Kidney epithelial cell (primary cell): Measurements from ENCODE around the gene GPC6. TPM values are rescaled to one million over a fixed set of nuclear protein-coding genes. Genes with fewer than 3 reads are reported as not detected.

Experiments
- DNase-seq: peaks from one replicate; pipeline ENCODE4 v3.0.0-alpha.2; 2010; ENCODE audit warnings: low read depth
- H3K27me3 ChIP-seq: 2 replicates; pipeline ENCODE4 v1.6.0; 2011; ENCODE audit warnings: low read length; ENCODE audit not compliant: control insufficient read depth, insufficient read depth
- H3K36me3 ChIP-seq: 2 replicates; pipeline ENCODE4 v1.5.1; 2011; ENCODE audit warnings: low read length; ENCODE audit not compliant: control insufficient read depth, insufficient read depth
- H3K4me3 ChIP-seq: 2 replicates; pipeline ENCODE4 v1.5.1; 2011; ENCODE audit warnings: low read depth, mild to moderate bottlenecking, control low read depth, low read length
- CTCF ChIP-seq: IDR thresholded peaks from 2 replicates; pipeline ENCODE4 v1.5.1; 2011; ENCODE audit warnings: mild to moderate bottlenecking, moderate library complexity, low read length, control low read depth, inconsistent platforms; ENCODE audit not compliant: insufficient read depth, poor library complexity, severe bottlenecking
- total RNA-seq: library from RNA; depleted of rRNA; stranded (reverse); fragments of >200 nt; gene quantifications from 2 replicates; pipeline ENCODE4 v1.2.3, GENCODE V29; 2015

Gene GPC6
- total RNA-seq, 1 donor from 2014 or later: 62.7 TPM

- Histone ChIP-seq H3K36me3 (no peaks in the 10 kb centered on the region), H3K27me3 (no peaks in the 10 kb centered on the region), H3K4me3 (no peak overlapping the region)
- no peak for DNase-seq
- TF ChIP-seq CTCF: no peak
Measured at GRCh38 chr13:93280688-93281087, 54.1 kb downstream of the GPC6 start.

GRCh38 chr13:93283255-93283654 lies 56.6 kb downstream of the GPC6 start:
- H3K27me3 ChIP-seq: no peaks in the 10 kb centered on the region
- H3K4me3 ChIP-seq: no peak overlapping the region
- no peak for TF ChIP-seq CTCF
- no peaks in the 10 kb centered on the region for H3K36me3 ChIP-seq
- no peak for DNase-seq

- no peak for TF ChIP-seq CTCF
- no peaks in the 10 kb centered on the region for H3K27me3 ChIP-seq
- H3K4me3 ChIP-seq: no peak overlapping the region
- H3K36me3 ChIP-seq: no peaks in the 10 kb centered on the region
- no peak for DNase-seq
Measured at GRCh38 chr13:93284064-93284463, 57.5 kb downstream of the GPC6 start.

GRCh38 chr13:93286047-93286446 lies 59.4 kb downstream of the GPC6 start:
- no peak for TF ChIP-seq CTCF
- no peak for DNase-seq
- Histone ChIP-seq H3K4me3 (no peak overlapping the region), H3K27me3 (no peaks in the 10 kb centered on the region), H3K36me3 (no peaks in the 10 kb centered on the region)

- no peak for DNase-seq
- H3K36me3 ChIP-seq: no peaks in the 10 kb centered on the region
- H3K4me3 ChIP-seq: no peak overlapping the region
- no peak for TF ChIP-seq CTCF
- H3K27me3 ChIP-seq: no peaks in the 10 kb centered on the region
Measured at GRCh38 chr13:93289053-93289452, 62.4 kb downstream of the GPC6 start.

GRCh38 chr13:93289842-93290241 lies 63.2 kb downstream of the GPC6 start:
- DNase-seq: no peak
- Histone ChIP-seq H3K36me3 (no peaks in the 10 kb centered on the region), H3K4me3 (no peak overlapping the region), H3K27me3 (no peaks in the 10 kb centered on the region)
- TF ChIP-seq CTCF: no peak
